DND-41 (cell line): ENCODE data around the gene GSDME.

Experiments used
- CTCF ChIP-seq: IDR thresholded peaks from 2 replicates; pipeline ENCODE4 v1.5.1; 2012; ENCODE audit warnings: borderline replicate concordance, low read length, moderate library complexity, mild to moderate bottlenecking; ENCODE audit not compliant: poor library complexity, severe bottlenecking; ENCODE audit errors: extremely low read depth
- EZH2 ChIP-seq: IDR thresholded peaks from 3 replicates; pipeline ENCODE4 v1.6.1; 2012; ENCODE audit warnings: borderline replicate concordance, low read depth, mild to moderate bottlenecking, moderate library complexity, low read length, inconsistent platforms; ENCODE audit not compliant: severe bottlenecking

GRCh38 chr7:24731313-24731712, 26.0 kb downstream of the GSDME start:
- TF ChIP-seq CTCF: no peak
- TF ChIP-seq EZH2: no peak
